Ascending aorta (tissue), 2 donors: ENCODE measurements around the gene RUVBL1. TPM values are rescaled to one million over a fixed set of nuclear protein-coding genes. Genes with fewer than 3 reads are reported as not detected.

Experiments used
- DNase-seq, 2 donors: peaks; one replicate each; pipeline ENCODE4 v3.0.0-alpha.2; 2019; ENCODE audit warnings: low spot score in 2 of 2
- H3K27ac ChIP-seq, 2 donors: fragments of 200-600 bp; sonication (generic); one replicate each; pipeline ENCODE4 v1.5.1; 2016 to 2017; ENCODE audit warnings: mild to moderate bottlenecking in 1 of 2
- H3K27me3 ChIP-seq: fragments of 200-600 bp; sonication (generic); one replicate; pipeline ENCODE4 v1.5.1; 2017
- H3K36me3 ChIP-seq, 2 donors: fragments of 200-600 bp; sonication (generic); one replicate each; pipeline ENCODE4 v1.5.1; 2016
- H3K4me1 ChIP-seq, 2 donors: fragments of 200-600 bp; sonication (generic); one replicate each; pipeline ENCODE4 v1.5.1; 2016 to 2017; ENCODE audit warnings: mild to moderate bottlenecking in 1 of 2
- H3K4me3 ChIP-seq, 2 donors: fragments of 200-600 bp; sonication (generic); one replicate each; pipeline ENCODE4 v1.5.1; 2016 to 2017; ENCODE audit warnings: mild to moderate bottlenecking in 1 of 2
- H3K9me3 ChIP-seq, 2 donors: fragments of 200-600 bp; sonication (generic); one replicate each; pipeline ENCODE4 v1.5.1; 2016
- intact Hi-C: fragments of 100-400 bp; cut with DNase I; formaldehyde crosslinking; loops from one replicate; pipeline ENCODE4 v1.15.1; 2023
- total RNA-seq: library from RNA; depleted of rRNA; stranded (reverse); fragments of >200 nt; gene quantifications from one replicate; pipeline ENCODE4 v1.1.0, GENCODE V29; 2016
- TF ChIP-seq, protein P1 (sequence below), 3 experiments: fragments of 200-600 bp in 2 of 3; fragments of 450-650 bp in 1 of 3; sonication (generic) in 2 of 3; IDR thresholded peaks; one replicate each; pipeline ENCODE4 v1.5.1; 2016 to 2019; ENCODE audit warnings: antibody characterized with exemption in 3 of 3, mild to moderate bottlenecking in 1 of 3, moderate library complexity in 1 of 3

RUVBL1 gene
- total RNA-seq, 1 donor from 2014 or later = 10.3 TPM

- H3K4me1 ChIP-seq = peaks cover 0 to 15% of the 10 kb centered on the region in 2 donors
- DNase-seq = no peak
- peaks cover 24 to 32% of the 10 kb centered on the region in 2 donors for H3K36me3 ChIP-seq
- no peaks in the 10 kb centered on the region for H3K9me3 ChIP-seq
- TF ChIP-seq, protein P1, sequence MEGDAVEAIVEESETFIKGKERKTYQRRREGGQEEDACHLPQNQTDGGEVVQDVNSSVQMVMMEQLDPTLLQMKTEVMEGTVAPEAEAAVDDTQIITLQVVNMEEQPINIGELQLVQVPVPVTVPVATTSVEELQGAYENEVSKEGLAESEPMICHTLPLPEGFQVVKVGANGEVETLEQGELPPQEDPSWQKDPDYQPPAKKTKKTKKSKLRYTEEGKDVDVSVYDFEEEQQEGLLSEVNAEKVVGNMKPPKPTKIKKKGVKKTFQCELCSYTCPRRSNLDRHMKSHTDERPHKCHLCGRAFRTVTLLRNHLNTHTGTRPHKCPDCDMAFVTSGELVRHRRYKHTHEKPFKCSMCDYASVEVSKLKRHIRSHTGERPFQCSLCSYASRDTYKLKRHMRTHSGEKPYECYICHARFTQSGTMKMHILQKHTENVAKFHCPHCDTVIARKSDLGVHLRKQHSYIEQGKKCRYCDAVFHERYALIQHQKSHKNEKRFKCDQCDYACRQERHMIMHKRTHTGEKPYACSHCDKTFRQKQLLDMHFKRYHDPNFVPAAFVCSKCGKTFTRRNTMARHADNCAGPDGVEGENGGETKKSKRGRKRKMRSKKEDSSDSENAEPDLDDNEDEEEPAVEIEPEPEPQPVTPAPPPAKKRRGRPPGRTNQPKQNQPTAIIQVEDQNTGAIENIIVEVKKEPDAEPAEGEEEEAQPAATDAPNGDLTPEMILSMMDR (IDR thresholded peaks at IDR 0.05) = no peak
- peak overlapping the region; percentile 57 to 71 for H3K4me3 ChIP-seq
- intact Hi-C loops = loop anchor here (1.0 to 10.0 kb wide), 4 partner anchors 78 to 533 kb away; partner anchors contain the start of genes EEFSEC and GATA2
- H3K27ac ChIP-seq = peak overlapping the region in 1 of 2 donors; percentile 11
- no peaks in the 10 kb centered on the region for H3K27me3 ChIP-seq
Observed at GRCh38 chr3:128074851-128075521, 48.6 kb downstream of the RUVBL1 start.

DNA sequence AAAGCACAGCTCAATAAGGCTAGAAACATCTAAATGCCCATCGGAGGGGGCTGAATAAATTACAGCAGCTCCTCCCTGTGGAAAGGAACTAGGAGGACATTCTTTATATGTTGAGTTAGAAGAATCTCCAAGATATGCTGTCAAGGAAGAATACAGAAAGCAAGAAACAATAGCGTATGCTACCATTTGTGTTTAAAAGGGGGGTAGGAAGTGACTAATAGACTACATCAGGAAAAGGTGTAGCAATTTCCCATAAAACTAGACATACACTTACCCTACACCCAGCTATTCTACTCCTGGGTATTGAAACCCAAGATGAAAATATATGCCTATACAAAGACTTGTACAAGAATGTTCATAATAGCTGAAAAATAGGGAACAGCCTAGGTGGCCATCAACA is 49.8 kb downstream of the RUVBL1 start:
- Histone ChIP-seq H3K27me3 (no peaks in the 10 kb centered on the region), H3K4me1 (peaks cover 0 to 15% of the 10 kb centered on the region in 2 donors), H3K36me3 (peaks cover 35 to 44% of the 10 kb centered on the region in 2 donors), H3K9me3 (no peaks in the 10 kb centered on the region), H3K27ac (peak overlapping the region in 1 of 2 donors; percentile 20), H3K4me3 (no peak overlapping the region)
- intact Hi-C loops = loop anchor here (2.0 to 10.0 kb wide), 3 partner anchors 79 to 421 kb away; partner anchors contain the start of genes EEFSEC and GATA2
- TF ChIP-seq, protein P1 (IDR thresholded peaks at IDR 0.05) = no peak
- DNase-seq = no peak

- no peaks in the 10 kb centered on the region for H3K9me3 ChIP-seq
- no peaks in the 10 kb centered on the region for H3K27me3 ChIP-seq
- intact Hi-C loops = loop anchor here (10.0 kb wide), 2 partner anchors 312 to 422 kb away; partner anchors contain the start of gene GATA2
- peaks cover 0 to 15% of the 10 kb centered on the region in 2 donors for H3K4me1 ChIP-seq
- DNase-seq = no peak
- TF ChIP-seq, protein P1 (IDR thresholded peaks at IDR 0.05) = no peak
- no peak overlapping the region for H3K27ac ChIP-seq
- peaks cover 41 to 49% of the 10 kb centered on the region in 2 donors for H3K36me3 ChIP-seq
- H3K4me3 ChIP-seq = no peak overlapping the region
Observed at GRCh38 chr3:128073185-128073725, 50.4 kb downstream of the RUVBL1 start.

GRCh38 chr3:128072454-128073184 is 51.0 kb downstream of the RUVBL1 start:
- no peaks in the 10 kb centered on the region for H3K27me3 ChIP-seq
- H3K27ac ChIP-seq = no peak overlapping the region
- H3K36me3 ChIP-seq = peaks cover 47 to 55% of the 10 kb centered on the region in 2 donors
- H3K4me1 ChIP-seq = peaks cover 0 to 15% of the 10 kb centered on the region in 2 donors
- no peak overlapping the region for H3K4me3 ChIP-seq
- intact Hi-C loops = loop anchor here (10.0 kb wide), 2 partner anchors 312 to 422 kb away; partner anchors contain the start of gene GATA2
- TF ChIP-seq, protein P1 (IDR thresholded peaks at IDR 0.05) = no peak
- no peak for DNase-seq
- H3K9me3 ChIP-seq = no peaks in the 10 kb centered on the region

DNA sequence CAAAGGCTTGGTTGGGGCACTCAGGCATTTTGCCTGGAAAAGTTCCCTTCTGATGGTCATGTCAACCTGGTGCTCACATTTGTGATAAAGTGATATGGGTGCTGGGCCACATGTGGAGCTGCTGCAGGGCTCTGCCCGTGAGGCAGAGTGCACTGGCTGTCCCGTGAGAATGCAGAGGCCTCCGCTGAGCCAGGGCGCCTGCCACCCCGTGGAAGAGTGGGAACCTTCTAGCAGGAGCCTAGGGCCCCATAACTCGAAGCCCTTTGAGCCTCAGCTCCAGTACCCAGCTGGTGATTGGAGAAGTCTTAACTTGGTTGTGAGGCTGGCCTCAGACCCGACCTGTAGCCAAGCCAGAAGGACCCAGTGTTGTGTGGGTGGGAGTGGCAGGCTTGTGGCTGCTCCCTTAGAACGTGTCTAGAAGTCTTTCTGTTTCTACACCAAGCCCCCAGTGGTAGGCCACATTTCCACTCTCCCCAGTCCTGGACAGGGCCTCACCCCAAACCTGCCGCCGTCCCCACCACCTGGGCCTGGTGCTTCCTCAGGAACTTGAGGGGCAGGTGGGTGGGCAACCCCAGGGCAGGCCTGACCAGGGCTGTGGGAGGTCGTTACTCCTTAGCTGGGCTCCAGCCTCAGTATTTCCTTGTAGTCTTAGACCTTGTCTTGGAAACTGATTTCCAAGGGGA is 51.7 kb downstream of the RUVBL1 start:
- TF ChIP-seq, protein P1 (IDR thresholded peaks at IDR 0.05) = no peak
- H3K27me3 ChIP-seq = no peaks in the 10 kb centered on the region
- intact Hi-C loops = loop anchor here (10.0 kb wide), 2 partner anchors 313 to 423 kb away; partner anchors contain the start of gene GATA2
- DNase-seq = no peak
- H3K4me3 ChIP-seq = no peak overlapping the region
- peaks cover 54 to 63% of the 10 kb centered on the region in 2 donors for H3K36me3 ChIP-seq
- no peaks in the 10 kb centered on the region for H3K9me3 ChIP-seq
- peaks cover 0 to 15% of the 10 kb centered on the region in 2 donors for H3K4me1 ChIP-seq
- H3K27ac ChIP-seq = no peak overlapping the region
